Measurements from ENCODE around the gene PCGF2.

Gene PCGF2

GRCh38 chr17:38738686-38739085, 9.4 kb downstream of the PCGF2 start:
- H3K4me3 ChIP-seq (ENCODE audit: insufficient read depth, low read length, poor library complexity, severe bottlenecking), result no peak overlapping the region
- H3K9me2 ChIP-seq (replicated peaks; ENCODE audit: insufficient read depth, low read length), result no peaks in the 10 kb centered on the region
- H3K9me3 ChIP-seq (ENCODE audit: insufficient read depth, low read length), result no peaks in the 10 kb centered on the region
- H3F3A ChIP-seq (ENCODE audit: insufficient read depth), result peaks cover 11% of the 10 kb centered on the region; the same call in 1 of the 2 replicates
- no peaks in the 10 kb centered on the region for H4K20me1 ChIP-seq (ENCODE audit: low read depth, low read length)
- H3K79me2 ChIP-seq (ENCODE audit: insufficient read depth, low read length), result no peaks in the 10 kb centered on the region
- H3K27me3 ChIP-seq (ENCODE audit: low read length), result no peaks in the 10 kb centered on the region
- no peak overlapping the region for H2AFZ ChIP-seq (ENCODE audit: low read depth, low read length, severe bottlenecking)
- H3K27ac ChIP-seq (ENCODE audit: low read depth, low read length), result no peak overlapping the region
- H3K4me2 ChIP-seq (ENCODE audit: low read depth, low read length, poor library complexity, severe bottlenecking), result no peak overlapping the region
- TF ChIP-seq, protein P1, sequence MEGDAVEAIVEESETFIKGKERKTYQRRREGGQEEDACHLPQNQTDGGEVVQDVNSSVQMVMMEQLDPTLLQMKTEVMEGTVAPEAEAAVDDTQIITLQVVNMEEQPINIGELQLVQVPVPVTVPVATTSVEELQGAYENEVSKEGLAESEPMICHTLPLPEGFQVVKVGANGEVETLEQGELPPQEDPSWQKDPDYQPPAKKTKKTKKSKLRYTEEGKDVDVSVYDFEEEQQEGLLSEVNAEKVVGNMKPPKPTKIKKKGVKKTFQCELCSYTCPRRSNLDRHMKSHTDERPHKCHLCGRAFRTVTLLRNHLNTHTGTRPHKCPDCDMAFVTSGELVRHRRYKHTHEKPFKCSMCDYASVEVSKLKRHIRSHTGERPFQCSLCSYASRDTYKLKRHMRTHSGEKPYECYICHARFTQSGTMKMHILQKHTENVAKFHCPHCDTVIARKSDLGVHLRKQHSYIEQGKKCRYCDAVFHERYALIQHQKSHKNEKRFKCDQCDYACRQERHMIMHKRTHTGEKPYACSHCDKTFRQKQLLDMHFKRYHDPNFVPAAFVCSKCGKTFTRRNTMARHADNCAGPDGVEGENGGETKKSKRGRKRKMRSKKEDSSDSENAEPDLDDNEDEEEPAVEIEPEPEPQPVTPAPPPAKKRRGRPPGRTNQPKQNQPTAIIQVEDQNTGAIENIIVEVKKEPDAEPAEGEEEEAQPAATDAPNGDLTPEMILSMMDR (IDR thresholded peaks at IDR 0.05; ENCODE audit: insufficient read depth, low read length, poor library complexity, severe bottlenecking), result no peak
- no peak for TF ChIP-seq EZH2phosphoT487 (conservative IDR thresholded peaks at IDR 0.05; ENCODE audit: low read length)
- H3K9ac ChIP-seq (ENCODE audit: low read length), result no peak overlapping the region
- no peaks in the 10 kb centered on the region for H3K36me3 ChIP-seq (ENCODE audit: low read length)

DNA sequence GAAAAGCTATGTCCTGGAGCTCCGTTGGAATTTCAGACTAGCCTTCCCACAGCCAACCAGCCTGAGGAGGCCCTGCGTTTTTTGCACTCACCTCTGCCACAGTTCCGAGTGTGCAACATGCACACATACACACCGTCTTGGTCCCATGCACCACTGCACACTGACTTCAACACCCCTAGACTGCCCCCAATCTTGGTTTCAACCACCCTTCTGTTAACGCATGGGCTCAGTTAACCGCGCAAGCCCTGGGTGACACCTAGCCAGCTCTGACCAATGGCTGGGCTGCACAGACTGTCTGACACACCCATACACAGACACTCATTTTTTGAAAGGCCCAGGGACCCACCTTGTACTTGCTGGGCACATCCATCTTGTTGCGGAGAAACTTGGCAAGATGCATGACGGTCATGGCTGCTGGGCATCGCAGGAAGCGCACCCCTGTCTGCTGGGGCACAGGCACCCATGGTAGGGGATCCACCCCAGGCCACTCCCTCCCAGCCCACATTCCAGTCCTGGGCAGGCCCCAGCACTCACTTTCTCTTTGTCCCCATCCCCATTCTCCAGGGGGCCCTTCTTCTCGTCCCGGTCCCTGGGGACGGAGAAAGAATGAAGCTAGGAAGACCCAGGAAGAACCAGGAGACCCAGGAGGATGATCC, 10.0 kb downstream of the PCGF2 start:
- Histone ChIP-seq H4K20me1 (ENCODE audit: low read depth, low read length) (no peaks in the 10 kb centered on the region), H3K9me3 (ENCODE audit: insufficient read depth, low read length) (no peaks in the 10 kb centered on the region), H3K36me3 (ENCODE audit: low read length) (no peaks in the 10 kb centered on the region), H2AFZ (ENCODE audit: low read depth, low read length, severe bottlenecking) (no peak overlapping the region), H3K79me2 (ENCODE audit: insufficient read depth, low read length) (no peaks in the 10 kb centered on the region), H3K27ac (ENCODE audit: low read depth, low read length) (no peak overlapping the region), H3K9ac (ENCODE audit: low read length) (no peak overlapping the region), H3F3A (ENCODE audit: insufficient read depth) (peaks cover 11% of the 10 kb centered on the region; the same call in 1 of the 2 replicates), H3K4me2 (ENCODE audit: low read depth, low read length, poor library complexity, severe bottlenecking) (no peak overlapping the region), H3K9me2 (replicated peaks; ENCODE audit: insufficient read depth, low read length) (no peaks in the 10 kb centered on the region), H3K4me3 (ENCODE audit: insufficient read depth, low read length, poor library complexity, severe bottlenecking) (no peak overlapping the region), H3K27me3 (ENCODE audit: low read length) (no peaks in the 10 kb centered on the region)
- TF ChIP-seq, protein P1 (IDR thresholded peaks at IDR 0.05; ENCODE audit: insufficient read depth, low read length, poor library complexity, severe bottlenecking), result no peak
- no peak for TF ChIP-seq EZH2phosphoT487 (conservative IDR thresholded peaks at IDR 0.05; ENCODE audit: low read length)

DNA sequence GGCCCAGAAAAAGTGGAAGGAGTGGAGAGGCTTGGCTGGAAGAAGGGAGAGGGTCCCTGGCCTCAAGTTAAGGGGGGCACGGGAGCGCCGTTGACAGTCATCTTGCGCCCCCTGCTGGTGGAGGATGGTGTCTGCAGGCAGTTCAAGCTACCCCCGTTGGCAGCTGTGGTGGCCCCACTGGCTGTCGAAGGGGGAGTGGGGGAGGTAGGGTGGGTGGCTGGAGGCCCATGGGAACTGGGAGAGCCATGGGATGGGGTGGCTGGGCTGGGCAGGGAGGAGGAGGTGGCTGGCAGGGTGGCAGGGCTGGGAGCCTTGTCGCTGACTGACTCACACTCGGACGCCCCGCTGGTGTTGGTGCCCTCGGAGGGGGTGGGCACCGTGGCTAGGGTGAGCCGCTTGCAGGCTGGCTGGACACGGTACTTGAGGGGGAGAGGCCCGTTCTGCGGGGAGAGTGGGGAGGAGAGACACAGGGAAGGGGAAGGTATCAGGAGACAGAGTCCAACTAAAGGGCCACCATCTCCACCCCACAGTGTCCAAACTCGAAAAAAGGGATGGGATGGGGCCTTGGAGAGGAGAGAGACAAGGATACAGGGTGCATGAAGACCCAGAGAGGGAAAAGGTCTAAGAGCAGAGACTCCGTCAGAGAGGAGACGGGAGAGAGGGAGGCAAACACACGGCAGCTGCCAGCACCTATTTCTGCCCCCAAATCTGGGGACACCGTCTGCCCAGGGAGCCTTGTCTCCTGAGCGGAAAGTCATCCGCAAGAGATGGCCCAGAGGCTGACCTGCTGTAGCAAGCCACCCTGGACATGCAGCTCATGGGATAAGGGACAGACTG, 12.8 kb downstream of the PCGF2 start:
- no peaks in the 10 kb centered on the region for H4K20me1 ChIP-seq (ENCODE audit: low read depth, low read length)
- no peaks in the 10 kb centered on the region for H3K36me3 ChIP-seq (ENCODE audit: low read length)
- TF ChIP-seq EZH2phosphoT487 (conservative IDR thresholded peaks at IDR 0.05; ENCODE audit: low read length), result no peak
- TF ChIP-seq, protein P1 (IDR thresholded peaks at IDR 0.05; ENCODE audit: insufficient read depth, low read length, poor library complexity, severe bottlenecking), result peak; percentile 83
- H3K79me2 ChIP-seq (ENCODE audit: insufficient read depth, low read length), result no peaks in the 10 kb centered on the region
- H3K4me3 ChIP-seq (ENCODE audit: insufficient read depth, low read length, poor library complexity, severe bottlenecking), result no peak overlapping the region
- no peak overlapping the region for H2AFZ ChIP-seq (ENCODE audit: low read depth, low read length, severe bottlenecking)
- H3K27me3 ChIP-seq (ENCODE audit: low read length), result no peaks in the 10 kb centered on the region
- H3K9me2 ChIP-seq (replicated peaks; ENCODE audit: insufficient read depth, low read length), result no peaks in the 10 kb centered on the region
- no peak overlapping the region for H3K4me2 ChIP-seq (ENCODE audit: low read depth, low read length, poor library complexity, severe bottlenecking)
- H3K27ac ChIP-seq (ENCODE audit: low read depth, low read length), result no peak overlapping the region
- no peak overlapping the region for H3K9ac ChIP-seq (ENCODE audit: low read length)
- H3F3A ChIP-seq (ENCODE audit: insufficient read depth), result peaks cover 18% of the 10 kb centered on the region; the same call in 1 of the 2 replicates
- H3K9me3 ChIP-seq (ENCODE audit: insufficient read depth, low read length), result no peaks in the 10 kb centered on the region
